HG02623 (cell line): ENCODE results near the gene ENTREP3.
"Not testable (repeated sequence)": the region's sequence is repeated elsewhere in the genome, so short reads cannot be mapped to it uniquely, and the experiment has no call there.

ENCODE experiments used
- ATAC-seq: cut with Tn5 transposase; IDR thresholded peaks from one replicate; pipeline ENCODE4 v1.9.1; 2021; ENCODE audit warnings: moderate library complexity; ENCODE audit not compliant: unreplicated experiment

Gene ENTREP3

DNA sequence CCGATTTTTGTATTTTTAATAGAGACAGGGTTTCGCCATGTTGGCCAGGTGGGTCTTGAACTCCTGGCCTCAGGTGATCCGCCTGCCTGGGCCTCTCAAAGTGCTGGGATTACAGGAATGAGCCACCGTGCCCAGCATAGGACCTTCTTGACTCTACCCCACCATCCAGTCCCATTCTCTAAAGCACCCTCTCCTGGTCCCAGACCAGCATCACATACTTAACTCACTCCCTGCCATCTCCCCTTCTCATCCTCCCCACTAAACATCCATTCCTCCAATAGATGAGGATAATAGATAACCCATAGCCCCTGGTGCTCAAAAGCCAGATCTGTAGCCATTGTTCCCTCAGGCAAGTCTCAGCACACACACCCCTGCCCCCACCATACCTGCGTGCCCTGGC is 2.1 kb downstream of the ENTREP3 start:
- ATAC-seq = no peak

DNA sequence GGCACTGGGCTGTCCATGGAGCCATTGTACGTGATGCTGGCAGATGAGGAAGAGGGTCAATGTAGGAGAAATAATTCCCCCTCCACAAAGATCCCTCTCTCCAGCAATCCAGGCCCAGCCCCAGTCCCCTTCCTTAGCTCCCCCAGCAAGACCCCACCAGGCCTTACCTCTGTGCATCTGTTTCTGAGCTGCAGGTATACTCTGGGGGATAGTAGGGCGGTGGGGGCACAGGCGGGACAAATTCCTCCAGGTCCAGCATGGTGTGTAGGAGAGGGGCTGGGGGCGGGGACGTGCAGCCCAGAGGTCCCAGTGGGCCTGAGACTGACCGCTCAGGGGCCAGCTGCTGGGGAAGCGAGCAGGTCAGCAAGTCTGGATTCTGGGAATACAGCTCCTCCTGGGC is 3.7 kb downstream of the ENTREP3 start:
- ATAC-seq = no peak

DNA sequence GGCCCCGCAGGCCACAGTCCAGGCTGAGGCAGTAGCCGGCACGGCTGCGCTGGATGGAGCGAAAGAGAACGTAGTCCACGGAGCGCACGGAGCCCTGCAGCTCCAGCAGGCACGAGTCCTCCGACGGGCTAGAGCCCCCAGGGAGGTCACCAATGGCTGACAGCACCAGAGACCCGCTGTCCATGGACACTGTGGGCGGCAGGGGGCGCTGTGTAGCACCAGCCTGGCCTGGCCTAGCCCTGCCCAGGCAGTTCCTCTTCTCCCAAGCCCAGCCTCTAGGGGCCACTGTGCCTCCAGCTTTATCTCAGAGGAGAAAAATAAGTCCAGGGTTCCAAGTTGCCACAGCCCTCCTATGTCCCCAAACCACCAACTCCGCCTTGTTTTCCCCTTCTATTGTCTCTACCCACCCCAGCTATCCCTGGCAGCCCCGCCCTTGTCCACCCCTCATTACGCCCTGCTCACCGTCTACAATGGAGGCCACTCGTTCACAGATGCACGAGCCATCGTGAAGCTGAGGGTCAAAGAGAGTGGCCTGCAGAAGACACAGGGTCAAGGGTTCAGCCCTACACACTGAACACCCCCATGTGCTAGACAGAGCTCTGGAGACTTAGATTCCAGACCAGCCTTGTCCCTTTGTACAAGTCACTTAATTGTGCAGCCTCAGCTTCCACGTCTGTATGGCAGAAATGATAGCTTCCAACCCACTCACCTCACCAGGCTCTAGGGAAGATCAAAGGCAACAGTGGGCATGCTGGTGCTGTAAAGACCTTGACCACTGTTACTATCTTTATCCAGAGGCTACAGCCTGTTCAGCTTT is 4.4 kb downstream of the ENTREP3 start:
- ATAC-seq = peak; percentile 78

DNA sequence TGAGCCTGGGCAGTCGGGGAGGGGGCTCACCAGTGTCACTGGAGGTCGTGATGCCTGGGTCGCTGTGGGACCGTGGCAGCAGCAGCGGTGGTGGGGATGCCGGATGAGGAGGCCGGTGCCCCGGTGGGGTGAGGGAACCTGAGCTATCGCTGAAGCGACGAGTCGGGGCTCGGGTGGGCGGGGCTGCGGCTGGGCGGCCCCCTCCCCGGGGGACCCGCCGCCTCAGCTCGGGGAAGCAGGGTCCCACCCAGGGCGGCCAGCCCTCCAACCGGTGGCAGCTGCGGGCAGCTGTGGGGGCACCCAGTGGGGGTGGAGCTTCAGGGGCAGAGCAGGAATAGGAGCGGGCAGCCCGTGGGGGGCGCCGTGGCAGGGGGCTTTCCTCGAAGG is 5.0 kb downstream of the ENTREP3 start:
- no peak for ATAC-seq

DNA sequence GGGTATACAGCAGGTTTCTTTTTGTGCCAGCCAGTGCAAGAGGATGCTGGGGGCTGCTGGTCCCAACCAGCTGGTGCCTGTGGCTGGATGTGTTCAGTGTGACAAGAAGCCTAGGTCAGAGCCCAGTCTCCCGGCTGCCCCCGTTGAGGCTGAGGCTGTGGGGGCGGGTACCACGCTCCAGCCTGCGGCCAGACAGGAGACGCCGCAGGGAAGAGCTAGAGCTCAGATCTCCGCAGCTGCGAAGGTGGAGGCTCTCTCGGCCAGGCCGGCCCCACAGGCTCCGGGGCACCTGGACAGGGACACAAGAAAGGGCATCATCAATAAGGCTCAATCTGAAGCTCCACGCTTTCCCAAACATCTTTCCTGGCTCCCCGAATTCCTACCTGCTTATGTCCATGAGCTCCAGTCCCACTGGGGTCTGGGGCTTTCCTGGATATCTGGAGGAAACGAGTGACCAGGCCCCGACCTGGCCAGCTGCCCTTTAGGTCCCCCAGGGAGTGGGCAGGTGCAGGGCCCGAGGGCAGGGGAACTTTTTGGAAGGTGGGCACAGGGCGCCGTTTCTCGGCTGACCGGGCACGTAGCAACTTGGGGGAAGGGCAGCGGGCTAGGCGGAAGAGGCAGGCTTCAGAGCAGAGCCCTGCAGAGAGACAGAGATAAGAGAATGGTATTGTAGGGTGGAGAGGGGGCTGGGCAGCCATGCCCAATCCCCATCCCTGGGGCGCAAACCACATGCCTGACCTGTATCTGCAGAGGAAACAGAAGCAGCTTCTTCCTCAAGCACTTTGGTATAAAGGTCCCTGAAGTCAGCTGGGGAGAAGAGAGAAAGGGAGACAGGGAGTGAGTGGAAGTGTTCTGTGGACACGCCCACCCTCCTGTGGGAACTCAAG is 7.4 kb downstream of the ENTREP3 start:
- no peak for ATAC-seq

DNA sequence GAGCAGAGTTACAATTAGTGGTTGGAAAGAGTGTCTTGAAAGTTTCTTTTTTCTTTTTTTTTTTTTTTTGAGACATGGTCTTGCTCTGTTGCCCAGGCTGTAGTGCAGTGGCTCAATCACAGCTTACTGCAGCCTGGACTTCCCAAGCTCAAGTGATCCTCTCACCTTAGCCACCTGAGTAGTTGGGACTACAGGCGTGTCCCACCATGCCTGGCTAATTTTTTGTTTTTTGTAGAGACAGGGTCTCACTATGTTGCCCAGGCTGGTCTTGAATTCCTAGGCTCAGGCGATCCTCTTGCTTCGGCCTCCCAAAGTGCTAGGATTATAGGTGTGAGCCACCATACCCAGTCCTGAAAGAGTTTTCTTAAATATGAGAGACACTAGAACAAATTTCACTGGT is 8.5 kb downstream of the ENTREP3 start:
- ATAC-seq = not testable (repeated sequence)

DNA sequence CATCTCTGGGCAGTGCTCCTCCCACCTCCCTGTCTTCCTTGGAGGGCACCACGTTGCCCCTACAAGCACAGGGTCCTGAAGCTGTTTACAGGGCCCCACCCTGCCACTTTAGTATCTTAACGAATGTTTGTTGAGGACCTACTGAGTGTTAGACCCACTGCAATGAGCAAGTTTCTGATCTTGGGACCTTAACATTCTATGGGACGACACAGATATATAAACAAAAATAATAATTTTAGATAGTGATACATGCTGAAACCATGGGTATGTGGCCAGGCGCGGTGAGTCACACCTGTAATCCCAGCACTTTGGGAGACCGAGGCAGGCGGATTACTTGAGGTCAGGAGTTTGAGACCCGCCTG is 10.1 kb downstream of the ENTREP3 start:
- no peak for ATAC-seq

DNA sequence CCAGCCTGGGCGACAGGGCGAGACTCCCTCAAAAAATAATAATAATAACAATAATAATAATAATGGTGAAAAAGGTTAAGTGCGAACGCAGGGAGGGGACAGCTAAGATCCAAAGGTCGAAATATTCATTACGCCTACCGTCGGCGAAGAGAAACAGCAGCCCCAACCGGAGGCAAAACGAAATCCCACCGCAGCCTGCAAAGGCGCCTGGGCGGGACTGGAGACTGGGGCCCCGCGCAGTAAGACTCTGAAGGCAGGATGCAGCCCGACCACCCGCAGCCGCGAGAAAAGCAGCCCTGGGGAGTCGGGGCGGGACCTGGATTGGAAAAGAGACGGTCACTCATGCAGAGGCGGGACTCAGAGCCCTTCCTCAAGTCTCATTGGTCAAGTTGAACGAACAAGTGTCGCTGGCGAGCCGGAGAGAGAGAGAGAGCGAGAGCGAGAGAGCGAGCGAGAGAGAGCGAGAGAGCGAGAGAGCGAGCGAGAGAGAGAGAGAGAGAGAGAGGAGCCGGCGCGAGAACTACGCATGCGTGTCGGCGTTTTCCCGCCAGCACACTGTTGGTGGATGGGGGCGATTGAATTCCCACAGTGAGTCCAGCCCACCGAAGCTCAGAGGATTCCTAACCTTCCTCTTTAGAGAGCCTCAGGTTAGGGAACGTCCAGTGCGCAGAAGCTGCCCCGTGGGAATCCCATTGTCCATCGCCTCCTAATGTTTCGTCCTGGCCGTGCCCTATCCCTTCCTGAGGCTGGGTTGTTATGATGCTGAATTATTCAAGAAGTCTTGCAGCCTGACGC is 10.7 kb downstream of the ENTREP3 start:
- peak; percentile 91 for ATAC-seq

DNA sequence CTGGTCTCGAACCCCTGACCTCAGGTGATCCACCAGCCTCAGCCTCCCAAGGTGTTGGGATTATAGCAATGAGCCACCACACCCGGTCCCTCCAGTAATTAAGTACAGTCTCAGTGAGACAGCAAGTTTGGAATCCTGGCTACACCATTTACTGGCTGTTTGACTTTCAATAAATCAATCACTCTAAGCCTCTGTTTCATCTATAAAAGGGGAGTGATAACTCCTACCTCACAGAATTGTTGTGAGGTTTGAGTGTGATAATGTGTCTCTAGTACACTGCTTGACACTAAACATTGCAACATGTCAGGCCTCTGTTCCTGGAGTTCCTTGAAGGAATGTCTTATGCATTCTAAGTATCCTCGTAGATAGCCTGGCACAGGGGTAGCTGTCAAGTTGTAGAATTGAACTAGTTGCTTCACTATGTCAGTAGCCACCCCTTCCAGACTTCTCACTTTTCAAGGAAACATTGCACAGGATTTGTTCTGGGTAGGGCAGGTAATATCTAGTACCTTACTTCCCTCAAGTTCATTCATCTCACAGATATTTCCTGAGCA is 12.4 kb downstream of the ENTREP3 start:
- no peak for ATAC-seq

DNA sequence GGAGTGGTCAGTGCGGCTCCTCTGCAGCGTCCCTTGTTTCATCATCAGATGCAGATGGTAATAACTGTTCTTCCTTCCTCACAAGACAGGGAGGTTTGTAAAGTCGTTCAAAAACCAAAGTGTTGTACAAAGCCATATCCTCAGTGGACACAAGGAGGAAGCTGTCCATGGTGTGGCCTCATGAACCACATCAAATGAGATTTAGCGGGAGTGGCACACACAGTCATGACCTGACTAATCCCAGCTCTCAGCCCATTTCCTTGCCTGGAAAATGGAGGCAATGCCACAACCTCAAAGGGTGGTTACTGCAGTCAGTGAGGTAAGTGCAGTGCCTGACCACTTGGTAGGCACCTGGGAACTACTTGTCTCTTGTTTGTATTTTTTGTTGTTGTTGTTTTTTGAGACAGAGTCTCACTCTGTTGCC is 13.4 kb downstream of the ENTREP3 start:
- no peak for ATAC-seq

DNA sequence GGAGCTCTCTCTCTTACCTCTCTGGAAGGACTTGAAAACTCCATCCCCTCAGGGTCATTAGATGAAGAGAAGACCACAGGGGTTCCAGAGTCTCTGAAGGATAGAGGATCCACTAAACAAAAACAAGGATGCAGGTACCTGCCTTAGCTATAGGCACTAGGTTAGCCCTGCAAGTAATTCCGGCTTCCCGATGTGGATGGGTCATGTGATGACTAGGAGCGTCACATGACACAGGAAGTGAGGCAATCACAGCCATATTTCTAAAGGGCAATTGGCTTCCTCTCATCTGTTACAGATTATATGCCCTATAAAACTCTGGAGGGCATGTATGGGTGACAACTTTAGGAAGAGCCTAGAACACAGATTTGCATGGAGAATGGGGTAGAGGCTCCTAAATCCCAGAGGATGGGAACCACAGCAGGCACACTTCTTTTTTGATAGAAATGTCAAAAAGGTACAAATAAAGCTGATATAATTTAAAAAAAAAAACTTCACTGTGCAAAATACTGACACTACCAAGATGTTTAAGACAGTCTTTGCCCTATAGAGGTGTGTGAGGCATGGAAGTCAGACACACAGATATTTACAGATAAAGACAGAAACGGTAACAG is 14.1 kb downstream of the ENTREP3 start:
- ATAC-seq = no peak

DNA sequence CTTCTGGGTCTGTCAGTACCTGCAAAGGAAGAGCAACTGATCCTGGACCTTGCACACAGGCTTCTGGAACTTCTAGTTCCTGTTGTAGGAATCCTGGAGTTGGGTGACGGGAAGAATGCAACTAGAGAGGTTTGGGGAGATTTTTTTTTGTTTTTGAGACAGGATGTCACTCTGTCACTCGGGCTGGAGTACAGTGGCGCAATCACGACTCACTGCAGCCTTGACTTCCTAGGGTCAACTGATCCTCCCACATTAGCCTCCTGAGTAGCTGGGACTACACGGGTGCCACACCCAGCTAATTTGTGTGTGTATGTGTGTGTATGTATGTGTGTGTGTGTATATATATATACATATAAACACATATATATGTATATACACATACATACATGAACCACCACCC is 18.8 kb downstream of the ENTREP3 start:
- ATAC-seq = no peak

DNA sequence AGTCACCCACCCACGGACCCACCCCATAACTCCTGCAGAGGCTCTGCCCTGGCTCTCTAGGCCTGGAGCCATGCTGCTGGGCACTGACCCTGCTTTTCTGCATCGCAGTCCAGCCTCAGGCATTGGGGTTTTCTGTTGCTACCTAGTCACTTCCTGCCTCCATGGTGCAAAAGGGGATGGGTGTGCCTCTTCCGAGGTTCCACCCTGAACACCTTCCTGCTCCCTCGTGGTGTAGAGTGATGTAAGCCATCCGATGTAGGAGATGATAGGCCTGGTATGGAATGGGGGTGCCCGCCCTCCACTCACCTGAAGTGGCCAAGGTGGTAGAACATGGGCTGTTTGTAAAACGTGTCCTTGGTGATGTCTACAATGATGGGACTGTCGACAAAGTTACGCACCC is 19.9 kb downstream of the ENTREP3 start:
- not testable (repeated sequence) for ATAC-seq

DNA sequence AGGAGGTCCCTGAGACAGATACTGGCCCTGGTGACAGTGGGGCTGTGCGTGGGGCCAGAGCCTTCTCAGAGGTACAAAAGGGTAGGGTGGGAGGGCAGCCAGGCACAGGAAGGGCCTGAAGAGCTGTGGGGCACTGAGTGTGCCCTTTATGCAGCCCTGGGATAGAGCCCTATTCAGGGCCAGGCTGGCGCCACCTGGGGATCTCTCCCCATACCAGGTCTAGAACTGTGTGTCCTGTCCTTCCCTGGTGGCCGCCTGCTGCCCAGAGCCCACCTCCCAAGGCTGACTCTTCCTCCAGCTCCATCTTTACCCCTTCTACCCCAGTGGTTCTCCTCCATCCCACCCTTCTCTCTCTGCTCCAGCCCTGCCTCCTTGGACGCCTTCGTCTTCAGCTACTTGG is 21.8 kb downstream of the ENTREP3 start:
- not testable (repeated sequence) for ATAC-seq

DNA sequence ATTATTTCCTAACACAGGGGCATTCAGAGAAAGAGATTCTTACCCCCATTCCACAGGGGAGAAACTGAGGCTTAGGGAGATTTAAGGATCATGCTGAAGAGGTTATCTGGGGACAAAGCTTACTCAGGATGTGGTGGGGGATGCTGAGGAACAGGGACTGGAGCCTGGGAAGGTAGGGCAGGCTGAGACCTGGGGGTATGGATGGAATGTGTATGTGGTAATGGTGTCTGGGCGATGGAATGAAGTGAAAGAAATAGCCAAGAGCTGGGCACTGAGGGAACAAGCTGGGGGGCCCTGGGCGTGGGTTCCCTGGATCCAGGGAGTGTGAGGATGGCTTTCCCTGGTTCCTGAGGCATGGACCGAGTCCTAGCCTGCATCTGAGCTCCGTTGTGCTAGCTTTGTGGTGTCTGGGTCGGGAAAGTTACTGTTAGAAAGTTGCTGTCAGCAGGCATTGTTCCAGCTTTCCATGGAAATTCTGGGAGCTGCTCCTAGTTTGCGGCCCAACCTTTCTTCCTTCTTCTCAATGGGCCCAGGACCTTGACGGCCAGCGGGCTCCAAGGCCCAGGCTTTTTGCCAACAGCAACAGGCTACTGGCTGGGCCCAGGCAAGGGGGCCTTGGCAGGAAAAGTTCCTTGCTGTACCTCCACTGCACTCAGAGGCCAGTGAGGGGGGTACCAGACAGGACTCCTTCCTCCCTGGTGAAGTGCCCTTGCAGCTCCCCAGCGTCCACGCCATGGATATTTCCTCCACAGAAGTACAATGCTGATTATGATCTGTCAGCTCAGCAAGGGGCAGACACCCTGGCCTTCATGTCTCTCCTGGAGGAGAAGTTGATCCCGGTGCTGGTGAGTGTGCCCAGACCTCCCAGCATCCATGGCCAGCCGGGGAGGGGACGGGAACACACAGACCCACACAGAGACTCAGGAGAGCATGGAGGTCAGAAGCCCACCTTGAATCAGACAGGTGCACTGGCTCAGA is 23.0 kb downstream of the ENTREP3 start:
- not testable (repeated sequence) for ATAC-seq

DNA sequence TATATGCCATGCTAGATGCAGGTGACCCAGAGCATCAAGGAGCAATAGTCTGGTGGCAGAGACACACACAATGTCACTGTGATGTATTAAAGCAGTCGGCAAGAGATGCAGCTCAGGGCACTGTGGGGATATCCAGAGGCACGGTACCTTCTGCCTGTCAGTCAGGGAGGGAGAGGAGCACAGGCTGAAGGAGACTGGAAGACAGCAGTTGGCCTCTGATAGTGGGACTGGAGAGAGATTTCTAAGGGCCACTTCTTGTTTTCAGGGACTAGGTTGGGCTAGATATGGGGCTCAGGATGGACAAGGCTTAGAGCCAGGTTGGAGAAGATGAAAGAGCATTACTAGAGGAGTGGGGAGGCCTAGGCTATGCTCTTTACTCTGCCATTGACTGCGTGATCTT is 24.0 kb downstream of the ENTREP3 start:
- ATAC-seq = not testable (repeated sequence)

DNA sequence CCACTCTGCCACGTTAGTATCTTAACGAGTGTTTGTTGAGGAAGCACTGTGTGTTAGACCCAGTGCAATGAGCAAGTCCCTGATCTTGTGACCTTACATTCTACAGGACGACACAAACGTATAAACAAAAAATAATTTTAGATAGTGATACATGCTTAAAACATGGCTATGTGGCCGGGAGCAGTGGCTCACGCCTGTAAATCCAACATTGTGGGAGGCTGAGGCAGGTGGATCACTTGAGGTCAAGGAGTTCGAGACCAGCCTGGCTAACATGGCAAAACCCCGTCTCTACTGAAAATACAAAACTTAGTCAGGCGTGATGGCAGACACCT is 27.2 kb downstream of the ENTREP3 start:
- no peak for ATAC-seq

DNA sequence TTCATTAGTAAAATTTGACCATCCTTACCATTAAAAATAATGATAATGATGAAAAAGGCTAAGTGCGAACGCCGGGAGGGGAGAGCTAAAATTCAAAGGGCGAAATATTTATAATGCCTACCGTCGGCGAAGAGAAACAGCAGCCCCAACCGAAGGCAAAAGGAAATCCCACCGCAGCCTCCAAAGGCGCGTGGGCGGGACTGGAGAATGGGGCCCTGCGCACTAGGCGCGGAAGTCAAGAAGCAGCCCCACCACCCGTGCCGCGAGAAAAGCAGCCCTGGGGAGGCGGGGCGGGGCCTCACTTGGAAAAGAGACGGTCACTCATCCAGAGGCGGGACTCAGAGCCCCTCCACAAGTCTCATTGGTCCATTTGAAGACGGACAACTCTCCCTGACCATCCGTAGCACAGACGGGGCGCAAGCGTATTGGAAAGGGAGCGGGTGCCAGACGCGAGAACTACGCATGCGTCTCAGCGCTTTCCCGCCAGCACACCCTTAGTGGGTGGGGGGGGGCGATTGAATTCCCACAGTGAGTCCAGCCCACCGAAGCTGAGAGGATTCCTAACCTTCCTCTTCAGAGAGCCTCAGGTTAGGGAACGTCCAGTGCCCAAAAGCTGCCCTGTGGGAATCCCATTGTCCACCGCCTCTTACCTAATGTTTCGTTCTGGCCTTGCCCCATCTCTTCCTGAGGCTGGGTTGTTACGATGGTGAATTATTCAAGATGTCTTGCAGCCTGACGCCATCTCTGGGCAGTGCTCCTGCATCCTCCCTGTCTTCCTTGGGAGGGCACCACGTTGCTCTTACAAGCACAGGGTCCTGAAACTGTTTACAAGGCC is 27.8 kb downstream of the ENTREP3 start:
- ATAC-seq = peak; percentile 83

DNA sequence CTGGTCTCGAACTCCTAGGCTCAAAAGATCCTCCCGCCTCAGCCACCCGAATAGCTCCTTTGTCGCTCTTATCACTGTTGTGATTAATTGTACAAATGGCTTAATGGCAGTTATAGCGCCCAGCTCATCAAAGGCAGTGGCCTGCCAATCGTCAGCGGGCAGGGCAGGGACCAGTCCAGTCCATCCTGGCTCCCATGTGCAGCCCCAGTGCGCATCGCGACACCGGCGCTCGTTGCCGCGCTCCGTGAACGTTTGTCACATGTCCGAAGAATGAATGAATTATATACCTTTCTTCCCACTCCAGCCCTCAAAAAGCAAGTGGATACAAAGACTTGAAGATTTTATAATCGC is 28.4 kb downstream of the ENTREP3 start:
- no peak for ATAC-seq
